DMS79 treated with DMSO at 0.1 percent for 48 hours (cell line): ENCODE measurements around the gene CCR4.
A peak's percentile ranks its signal among the peaks of the same experiment; 100 is the strongest.
"Not testable (repeated sequence)": the region's sequence is repeated elsewhere in the genome, so short reads cannot be mapped to it uniquely, and the experiment has no call there.

Experiments used
- DNase-seq: peaks from one replicate; lab custom pipeline; 2025; lab: John Stamatoyannopoulos, UW

The CCR4 gene

DNA sequence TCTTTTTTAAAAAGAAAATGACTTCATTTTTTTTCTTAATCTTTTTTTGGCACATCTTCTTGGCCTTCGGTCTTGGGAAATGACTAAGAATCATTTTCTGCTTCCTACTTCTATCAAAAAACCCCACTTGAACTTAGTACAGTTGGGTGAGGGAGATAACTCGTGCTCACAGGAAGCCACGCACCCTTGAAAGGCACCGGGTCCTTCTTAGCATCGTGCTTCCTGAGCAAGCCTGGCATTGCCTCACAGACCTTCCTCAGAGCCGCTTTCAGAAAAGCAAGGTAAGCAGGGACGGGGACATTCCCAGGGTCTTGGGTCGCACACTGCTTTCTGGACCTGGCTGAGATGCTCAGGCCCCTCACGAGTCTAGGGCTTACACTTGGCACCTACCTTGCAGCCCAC lies at the start of gene CCR4:
Gene CCR4 (plus strand): TSS at position 235 of the 402 bp plus-strand sequence. CDS start 1,779 bp downstream, outside the sequence.
- no peak for DNase-seq

DNA sequence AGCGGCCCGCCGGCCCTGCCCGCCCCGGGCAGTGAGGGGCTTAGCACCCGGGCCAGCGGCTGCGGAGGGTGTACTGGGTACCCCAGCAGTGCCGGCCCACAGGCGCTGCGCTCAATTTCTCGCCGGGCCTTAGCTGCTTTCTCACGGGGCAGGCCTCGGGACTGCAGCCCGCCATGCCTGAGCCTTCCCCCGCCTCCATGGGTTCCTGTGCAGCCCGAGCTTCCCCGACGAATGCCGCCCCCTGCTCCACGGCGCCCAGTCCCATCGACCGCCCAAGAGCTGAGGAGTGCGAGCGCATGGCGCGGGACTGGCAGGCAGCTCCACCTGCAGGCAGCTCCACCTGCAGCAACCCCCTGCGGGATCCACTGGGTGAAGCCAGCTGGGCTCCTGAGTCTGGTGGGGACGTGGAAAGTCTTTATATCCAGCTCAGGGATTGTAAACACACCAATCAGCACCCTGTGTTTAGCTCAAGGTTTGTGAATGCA lies 48.5 kb upstream of the CCR4 start:
- not testable (repeated sequence) for DNase-seq

DNA sequence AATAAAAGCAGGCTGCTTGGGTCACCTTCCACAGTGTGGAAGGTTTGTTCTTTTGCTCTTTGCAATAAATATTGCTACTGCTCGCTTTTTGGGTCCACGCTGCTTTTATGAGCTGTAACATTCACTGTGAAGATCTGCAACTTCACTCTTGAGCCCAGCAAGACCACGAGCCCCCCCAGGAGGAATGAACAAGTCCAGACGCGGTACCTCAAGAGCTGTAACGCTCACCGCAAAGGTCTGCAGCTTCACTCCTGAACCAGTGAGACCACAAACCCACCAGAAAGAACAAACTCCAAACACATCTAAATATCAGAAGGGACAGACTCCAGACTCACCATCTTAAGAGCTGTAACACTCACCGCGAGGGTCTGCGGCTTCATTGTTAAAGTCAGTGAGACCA lies 47.5 kb upstream of the CCR4 start:
- no peak for DNase-seq

DNA sequence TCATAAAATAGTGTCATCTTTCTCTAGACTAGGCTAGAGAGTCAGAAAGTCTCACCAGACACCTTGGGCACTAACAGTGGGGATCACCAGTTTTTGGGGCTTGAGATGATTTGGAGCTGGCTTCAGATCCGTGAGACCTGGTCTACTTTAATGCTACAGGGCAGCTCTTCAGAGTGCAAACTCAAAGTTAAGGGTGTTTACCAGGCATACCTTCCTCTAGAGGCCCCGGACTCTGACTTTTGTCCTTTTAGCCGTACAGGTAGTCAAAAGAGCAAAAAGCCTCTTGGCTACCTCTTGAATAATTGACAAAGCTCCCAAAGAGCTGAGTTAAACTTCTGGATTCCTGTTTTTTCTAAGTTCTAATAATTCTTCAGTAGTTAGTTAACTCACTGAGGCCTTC lies 41.4 kb upstream of the CCR4 start:
- no peak for DNase-seq

DNA sequence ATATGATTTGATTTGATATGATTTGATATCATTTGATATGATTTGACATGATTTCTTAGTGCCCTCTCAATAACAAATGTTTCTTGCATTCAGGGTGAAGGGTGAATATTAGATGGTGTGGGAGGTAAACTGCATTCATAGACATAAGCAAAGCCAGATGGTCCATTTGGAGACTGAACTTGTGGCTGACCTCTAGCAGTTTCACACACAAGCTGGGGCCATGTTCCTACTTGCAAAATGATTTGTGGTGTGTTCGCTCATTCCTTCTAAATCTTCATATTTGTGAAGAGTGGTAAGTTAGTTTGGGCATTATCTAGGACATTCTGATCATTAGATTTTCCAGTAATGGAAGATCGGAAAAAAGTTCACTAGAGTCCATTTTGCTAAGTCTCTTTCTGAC lies 40.5 kb upstream of the CCR4 start:
- no peak for DNase-seq

DNA sequence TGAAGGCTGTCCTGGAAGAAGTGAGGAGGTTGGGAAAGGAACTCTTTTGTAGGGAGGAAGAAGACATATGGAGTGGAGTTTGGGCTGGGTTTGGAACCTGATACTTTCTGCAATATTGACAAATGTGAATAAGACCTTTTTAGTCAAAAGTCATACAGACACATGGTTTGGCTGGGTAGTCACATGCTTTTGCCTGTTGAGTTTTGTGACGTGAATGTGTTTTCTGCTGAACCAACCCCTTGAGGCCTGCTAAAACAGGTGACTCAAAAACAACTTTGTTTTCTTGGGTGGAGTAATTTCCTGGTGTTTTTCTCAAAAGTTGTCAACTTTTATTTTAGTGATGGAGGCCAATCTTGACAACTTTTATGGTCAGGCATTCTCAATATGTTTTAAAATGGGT lies 39.4 kb upstream of the CCR4 start:
- no peak for DNase-seq

DNA sequence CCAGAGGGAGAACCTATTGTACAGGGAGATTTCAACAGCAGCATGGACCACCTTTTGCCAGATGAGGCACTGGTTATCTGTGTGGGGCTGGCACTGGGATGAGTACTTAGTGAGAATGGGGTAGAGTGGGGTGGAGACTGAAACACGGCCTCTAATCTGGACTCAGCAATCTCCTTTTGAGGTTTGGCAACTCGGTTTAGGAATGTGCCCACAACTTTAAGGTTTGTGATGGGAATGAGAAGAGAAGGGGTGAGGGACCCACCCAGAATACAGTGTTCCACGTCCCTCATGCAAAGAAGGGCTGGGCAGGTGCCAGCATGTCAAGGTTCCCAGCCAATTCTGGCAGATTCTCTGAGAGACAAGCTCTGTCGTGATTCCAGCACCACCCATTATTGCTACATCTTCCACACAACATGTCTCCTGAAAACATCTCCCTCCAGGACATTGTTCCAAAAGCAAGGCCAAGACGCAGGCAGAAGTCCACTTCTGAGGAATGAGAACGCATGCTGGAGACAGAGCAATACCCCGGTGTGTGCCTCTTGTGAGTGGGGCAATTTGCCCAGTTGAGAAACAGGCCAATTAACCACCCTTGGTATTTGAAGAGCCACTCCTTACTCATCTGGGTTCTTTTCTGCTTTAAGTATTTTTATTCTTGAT lies 37.5 kb upstream of the CCR4 start:
- DNase-seq: peak; percentile 47

DNA sequence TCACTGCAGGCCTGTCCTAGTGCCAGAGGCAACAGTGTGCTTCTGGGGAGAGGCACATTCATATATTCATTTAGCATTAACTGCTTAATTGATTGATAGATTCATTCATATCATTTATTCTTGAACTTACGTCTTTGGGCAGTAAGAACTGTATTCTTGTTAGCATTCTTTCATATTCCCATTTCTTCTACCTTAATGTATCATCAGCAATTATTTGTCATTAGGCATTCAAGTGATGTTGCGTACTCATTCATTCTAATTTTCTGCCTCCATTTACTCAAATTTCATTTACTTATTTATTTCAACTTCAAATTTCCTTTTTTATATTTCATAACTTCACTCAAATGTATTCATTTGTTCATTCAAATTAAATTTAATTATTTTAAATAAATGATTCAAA lies 31.5 kb upstream of the CCR4 start:
- DNase-seq: no peak

DNA sequence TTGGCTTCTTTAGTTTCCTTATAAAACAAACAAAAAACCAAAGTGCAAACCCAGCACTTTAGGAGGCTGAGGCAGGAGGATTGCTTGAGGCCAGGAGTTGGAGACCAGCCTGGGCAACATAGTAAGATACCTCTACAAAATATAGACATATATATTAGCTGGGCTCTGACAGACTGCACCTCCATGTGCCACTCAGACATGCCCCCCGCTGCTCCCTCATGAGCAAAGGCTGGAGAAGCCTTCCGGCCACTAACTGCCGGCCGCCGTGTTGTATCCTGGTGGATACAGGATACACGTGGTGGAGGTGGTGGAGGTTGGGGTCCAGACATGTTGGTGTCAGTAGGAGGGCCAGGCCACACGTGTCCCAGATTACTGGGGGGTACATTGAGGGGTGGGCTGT lies 29.4 kb upstream of the CCR4 start:
- no peak for DNase-seq

DNA sequence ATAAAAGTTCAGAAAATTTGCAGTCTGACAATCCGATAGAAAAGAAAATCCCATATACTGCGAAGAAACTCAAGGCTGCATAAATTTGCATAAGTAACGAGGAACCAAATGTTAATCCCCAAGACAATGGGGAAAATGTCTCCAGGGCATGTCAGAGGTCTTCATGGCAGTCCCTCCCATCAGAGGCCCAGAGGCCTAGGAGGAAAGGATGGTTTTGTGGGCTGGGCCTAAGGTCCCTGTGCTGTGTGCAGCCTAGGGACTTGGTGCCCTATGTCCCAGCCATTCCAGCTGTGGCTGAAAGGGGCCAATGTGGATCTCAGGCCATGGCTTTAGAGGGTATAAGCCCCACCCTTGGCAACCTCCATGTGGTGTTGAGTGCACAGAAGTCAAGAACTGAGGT lies 21.3 kb upstream of the CCR4 start:
- no peak for DNase-seq

DNA sequence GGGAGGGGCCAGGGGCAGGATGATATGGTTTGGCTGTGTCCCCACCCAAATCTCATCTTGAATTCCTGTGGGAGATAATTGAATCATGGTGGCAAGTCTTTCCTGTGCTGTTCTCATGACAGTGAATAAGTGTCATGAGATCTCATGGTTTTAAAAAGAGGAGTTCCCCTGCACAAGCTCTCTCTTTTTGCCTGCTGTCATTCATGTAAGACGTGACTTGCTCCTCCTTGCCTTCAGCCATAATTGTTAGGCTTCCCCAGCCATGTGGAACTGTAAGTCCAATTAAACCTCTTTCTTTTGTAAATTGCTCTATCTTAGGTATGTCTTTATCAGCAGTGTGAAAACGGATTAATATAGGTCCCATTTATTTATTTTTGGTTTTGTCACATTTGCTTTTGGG lies 20.2 kb upstream of the CCR4 start:
- DNase-seq: not testable (repeated sequence)

DNA sequence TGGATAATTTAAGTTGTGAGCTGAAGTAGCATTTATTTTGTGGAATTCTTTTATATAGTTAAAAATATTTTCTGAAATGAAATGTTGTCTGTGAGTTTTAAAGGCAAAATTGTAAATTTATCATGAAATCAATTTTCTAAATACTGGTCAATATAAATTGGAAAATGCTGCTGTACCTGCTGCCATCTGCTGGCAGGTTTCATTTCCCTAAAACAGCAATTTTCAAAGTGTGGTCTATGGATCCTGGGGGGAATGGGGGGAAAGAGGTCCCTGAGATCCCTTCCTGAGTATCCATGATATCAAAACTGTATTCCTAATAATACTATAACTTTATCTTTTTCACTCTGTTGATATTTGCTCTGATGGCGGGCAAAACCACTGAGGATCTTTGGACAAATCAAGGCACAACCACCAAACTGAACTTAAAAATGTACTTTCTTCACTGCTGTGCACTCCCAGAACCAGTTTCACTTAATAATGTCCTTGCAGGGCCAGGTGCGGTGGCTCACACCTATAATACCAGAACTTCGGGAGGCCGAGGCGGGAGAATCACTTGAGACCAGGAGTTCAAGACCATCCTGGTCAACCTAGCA lies 17.2 kb upstream of the CCR4 start:
- no peak for DNase-seq

DNA sequence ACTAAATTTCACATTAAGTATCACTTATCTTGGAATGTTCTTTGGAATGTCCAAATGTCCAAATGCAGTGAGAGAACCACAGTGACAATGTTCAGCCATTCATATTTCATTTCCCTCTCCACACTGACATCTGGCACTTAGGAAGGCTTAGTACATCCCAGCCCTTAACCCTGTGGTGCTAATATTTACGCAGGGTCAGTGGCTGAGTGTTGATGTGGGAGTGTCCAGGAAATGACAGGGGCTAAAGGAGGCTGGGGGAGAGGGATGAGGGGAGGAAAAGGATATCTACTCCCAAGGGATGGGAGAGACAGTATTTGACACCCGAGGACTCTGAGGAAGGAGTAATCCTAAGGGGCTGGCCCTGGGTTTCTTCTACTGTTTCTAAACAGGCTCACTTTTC lies 14.1 kb upstream of the CCR4 start:
- DNase-seq: no peak

DNA sequence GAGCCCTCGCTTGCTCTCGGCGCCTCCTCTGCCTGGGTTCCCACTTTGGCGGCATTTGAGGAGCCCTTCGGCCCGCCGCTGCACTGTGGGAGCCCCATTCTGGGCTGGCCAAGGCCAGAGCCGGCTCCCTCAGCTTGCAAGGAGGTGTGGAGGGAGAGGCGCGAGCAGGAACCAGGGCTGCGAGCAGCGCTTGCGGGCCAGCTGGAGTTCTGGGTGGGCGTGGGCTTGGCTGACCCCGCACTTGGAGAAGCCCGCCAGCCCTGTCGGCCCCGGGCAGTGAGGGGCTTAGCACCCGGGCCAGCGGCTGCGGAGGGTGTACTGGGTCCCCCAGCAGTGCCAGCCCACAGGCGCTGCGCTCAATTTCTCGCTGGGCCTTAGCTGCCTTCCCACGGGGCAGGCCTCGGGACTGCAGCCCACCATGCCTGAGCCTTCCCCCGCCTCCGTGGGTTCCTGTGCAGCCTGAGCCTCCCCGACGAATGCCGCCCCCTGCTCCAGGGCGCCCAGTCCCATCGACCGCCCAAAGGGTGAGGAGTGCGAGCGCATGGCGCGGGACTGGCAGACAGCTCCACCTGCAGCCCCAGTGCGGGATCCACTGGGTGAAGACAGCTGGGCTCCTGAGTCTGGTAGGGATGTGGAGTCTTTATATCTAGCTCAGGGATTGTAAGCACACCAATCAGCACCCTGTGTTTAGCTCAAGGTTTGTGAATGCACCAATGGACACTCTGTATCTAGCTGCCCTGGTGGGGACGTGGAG lies 11.7 kb upstream of the CCR4 start:
- DNase-seq: not testable (repeated sequence)

DNA sequence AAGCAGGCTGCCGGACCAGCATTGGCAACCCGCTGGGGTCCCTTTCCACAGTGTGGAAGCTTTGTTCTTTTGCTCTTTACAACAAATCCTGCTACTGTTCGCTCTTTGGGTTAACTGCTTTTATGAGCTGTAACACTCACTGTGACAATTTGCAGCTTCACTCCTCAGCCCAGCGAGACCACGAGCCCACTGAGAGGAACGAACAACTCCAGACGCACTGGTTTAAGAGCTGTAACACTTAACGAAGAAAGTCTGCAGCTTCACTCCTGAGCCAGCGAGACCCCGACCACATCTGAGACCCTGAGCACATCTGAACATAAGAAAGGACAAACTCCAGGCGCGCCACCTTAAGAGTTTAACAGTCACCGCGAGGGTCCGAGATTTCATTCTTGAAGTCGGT lies 10.7 kb upstream of the CCR4 start:
- no peak for DNase-seq

DNA sequence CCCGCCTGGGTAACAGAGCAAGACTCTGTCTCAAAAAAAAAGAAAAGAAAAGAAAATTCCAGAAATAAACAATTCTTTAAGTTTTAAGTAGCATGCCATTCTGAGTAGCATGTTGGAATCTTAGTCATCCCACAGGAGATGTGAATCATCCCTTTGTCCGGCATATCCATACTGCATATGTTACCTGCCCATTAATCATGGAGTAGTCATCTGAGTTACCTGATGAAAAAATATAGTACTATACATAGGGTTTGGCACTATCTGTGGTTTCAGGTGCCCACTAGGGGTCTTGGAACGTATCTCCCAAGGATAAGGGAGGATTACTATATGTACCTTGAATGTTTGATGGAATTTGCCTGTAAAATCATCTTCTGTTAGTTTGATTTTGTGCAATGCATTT lies 6.3 kb upstream of the CCR4 start:
- DNase-seq: no peak

DNA sequence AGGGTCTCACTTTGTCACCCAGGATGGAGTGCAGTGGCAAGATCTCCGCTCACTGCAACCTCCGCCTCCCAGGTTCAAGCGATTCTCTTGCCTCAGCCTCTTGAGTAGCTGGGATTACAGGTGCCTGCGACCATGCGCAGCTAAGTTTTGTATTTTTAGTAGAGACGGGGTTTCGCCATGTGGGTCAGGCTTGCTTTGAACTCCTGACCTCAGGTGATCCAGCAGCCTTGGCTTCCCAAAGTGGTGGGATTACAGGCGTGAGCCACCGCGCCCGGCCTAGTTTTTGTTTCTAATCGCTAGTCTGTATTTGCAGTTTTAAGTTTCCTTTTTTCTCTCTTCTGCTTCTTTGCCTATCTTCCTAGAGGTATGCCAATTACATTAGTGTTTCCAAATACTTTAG lies 5.8 kb upstream of the CCR4 start:
- DNase-seq: not testable (repeated sequence)

DNA sequence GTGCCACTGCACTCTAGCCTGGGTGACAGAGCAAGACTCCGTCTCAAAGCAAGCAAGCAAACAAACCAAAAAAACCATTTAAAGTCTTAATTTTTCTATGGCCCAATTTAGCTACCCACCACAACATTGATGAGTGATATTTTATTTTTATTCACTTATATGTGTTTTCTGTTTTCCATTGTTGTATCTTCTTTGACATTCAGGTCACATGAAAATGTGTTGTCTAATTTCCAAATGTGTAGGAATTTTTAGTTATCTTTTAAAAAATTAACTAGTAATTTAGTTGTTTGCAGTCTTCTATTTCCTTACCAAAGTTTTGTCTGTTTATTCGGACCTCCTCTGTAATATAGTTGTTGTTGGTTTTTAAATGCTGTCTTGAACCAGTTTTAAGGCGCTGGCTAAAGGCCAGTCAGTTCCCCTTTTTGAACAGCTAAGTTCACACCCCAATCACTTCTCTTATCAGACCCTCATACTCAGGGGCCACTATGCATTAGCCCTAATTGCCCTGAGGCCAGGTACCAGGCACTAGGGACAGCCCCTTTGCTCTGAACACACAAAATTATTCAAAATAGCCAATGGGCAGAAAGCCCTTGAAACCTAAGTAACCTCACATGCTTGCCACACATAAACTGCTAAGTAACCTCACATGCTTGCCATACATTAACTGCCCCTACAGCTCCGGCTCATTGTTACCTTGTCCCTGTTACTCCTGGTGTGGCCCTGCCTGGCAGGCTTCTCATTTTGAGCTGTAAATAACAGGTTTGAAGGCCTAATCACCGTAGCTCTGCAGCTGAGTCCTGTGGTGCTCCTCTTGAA lies 4.3 kb upstream of the CCR4 start:
- no peak for DNase-seq

DNA sequence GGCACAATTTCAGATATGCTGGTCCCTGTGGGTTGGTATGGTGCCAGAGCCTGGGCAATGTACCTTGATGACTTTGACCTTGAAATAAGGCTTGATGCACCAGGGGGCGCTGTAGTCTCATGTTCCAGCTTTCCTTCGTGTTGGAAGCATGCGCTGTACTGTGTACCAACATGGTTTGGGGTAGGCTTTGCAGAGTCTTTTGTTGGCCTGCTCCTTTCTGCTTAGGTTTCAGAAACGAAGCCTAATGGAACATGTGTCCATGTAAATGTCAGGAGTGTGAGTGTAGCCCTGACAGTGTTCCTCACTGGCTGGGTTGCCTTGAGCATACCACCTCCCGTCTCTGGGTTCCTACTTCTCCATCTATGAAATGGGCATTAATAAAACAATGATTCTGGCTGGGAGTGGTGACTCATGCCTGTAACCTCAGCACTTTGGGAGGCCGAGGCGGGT lies 3.6 kb upstream of the CCR4 start:
- DNase-seq: peak; percentile 12

DNA sequence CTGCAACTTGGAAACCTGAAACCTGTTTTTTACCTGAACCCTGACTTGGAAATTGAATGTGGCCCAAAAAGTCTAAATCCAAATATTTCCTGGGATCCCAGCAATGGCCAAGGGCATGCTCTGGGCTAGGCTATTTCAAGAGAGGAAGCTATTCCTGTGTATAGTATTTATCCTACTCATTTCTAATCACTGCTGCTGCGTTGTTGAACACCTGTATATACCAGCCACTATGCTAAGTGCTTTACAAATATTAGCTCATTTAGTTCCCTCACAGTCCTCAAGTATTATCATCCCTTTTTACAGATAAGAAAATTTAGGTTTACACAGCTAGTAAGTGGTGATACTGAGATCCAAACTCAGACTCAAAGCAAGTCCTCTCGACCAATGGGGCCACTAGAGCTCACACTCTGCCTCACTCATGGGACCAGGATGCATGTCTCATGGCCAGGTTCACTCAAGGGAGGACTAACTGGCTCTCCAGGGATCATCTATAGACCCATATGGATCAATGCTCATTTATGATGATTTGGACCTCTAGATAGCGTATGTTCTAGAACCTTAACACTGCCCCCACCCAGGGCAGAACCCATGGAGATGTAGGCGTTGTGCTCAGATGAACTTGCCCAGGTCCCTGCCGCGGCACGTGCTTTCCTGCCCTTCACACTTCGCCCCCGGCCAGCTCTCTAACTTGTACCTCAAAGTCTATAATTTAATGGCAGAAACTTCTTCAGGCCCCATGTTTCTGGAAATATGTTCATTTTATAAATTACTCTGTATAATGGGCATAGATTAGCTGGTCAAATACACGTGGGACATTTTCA lies 2.6 kb upstream of the CCR4 start:
- DNase-seq: no peak

DNA sequence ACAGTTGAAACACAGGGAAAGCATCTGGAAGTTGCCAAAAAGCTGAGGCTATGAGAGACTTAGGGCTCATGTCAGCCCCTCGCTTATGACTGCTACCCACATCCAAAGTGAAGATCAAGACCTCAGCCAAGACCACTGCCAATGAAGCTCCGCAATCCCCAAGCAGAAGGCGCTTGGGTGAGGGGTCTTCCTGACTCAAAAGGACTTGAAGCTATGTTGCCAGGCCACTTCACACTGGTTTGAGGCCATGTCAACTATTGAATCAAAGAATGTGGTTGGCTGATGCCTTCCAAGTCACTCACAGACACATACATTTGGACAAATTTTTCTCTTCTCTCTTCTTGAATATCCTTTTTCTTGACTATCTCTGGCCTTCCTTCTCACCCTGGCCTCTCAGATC lies 928 bp upstream of the CCR4 start:
- DNase-seq: no peak
